ENCODE results near the gene MYH10. TPM values are rescaled to one million over a fixed set of nuclear protein-coding genes. Genes with fewer than 3 reads are reported as not detected.

The MYH10 gene
- total RNA-seq, 6 donors from 2014 or later = 73.3 to 246 (median 99.6) TPM

- Histone ChIP-seq H3K27me3 (no peaks in the 10 kb centered on the region), H3K9me3 (no peaks in the 10 kb centered on the region), H3K4me1 (no peaks in the 10 kb centered on the region), H3K36me3 (peaks cover 3 to 62% (median 22%) of the 10 kb centered on the region in 4 donors), H3K27ac (no peak overlapping the region), H3K4me3 (no peak overlapping the region)
- 83 to 90% methylated on average over 8 of the region's 8 CpGs for WGBS, 2 donors
- TF ChIP-seq EP300 (IDR thresholded peaks at IDR 0.05) (no peak), POLR2AphosphoS5 (IDR thresholded peaks at IDR 0.05) (no peak), CTCF (IDR thresholded peaks at IDR 0.05) (no peak), POLR2A (IDR thresholded peaks at IDR 0.05) (no peak)
- no peak for ATAC-seq (ENCODE audit: low FRiP score in 2 of 2)
- no peak for DNase-seq
Measured at GRCh38 chr17:8494506-8495111, 135.9 kb downstream of the MYH10 start.

GRCh38 chr17:8494021-8494420 is 136.5 kb downstream of the MYH10 start:
- 76 to 80% methylated on average over 12 of the region's 12 CpGs for WGBS, 2 donors
- Histone ChIP-seq H3K4me3 (no peak overlapping the region), H3K27ac (no peak overlapping the region), H3K36me3 (peaks cover 3 to 56% (median 22%) of the 10 kb centered on the region in 4 donors), H3K27me3 (no peaks in the 10 kb centered on the region), H3K9me3 (no peaks in the 10 kb centered on the region), H3K4me1 (no peaks in the 10 kb centered on the region)
- no peak for DNase-seq
- ATAC-seq (ENCODE audit: low FRiP score in 2 of 2) = no peak
- TF ChIP-seq CTCF (IDR thresholded peaks at IDR 0.05) (no peak), POLR2AphosphoS5 (IDR thresholded peaks at IDR 0.05) (no peak), POLR2A (IDR thresholded peaks at IDR 0.05) (no peak), EP300 (IDR thresholded peaks at IDR 0.05) (no peak)

- DNase-seq = no peak
- Histone ChIP-seq H3K27me3 (no peaks in the 10 kb centered on the region), H3K27ac (no peak overlapping the region), H3K9me3 (no peaks in the 10 kb centered on the region), H3K4me3 (no peak overlapping the region), H3K36me3 (peaks cover 3 to 69% (median 28%) of the 10 kb centered on the region in 4 donors), H3K4me1 (no peaks in the 10 kb centered on the region)
- WGBS, 2 donors = 97 to 99% methylated on average over 15 to 17 of the region's 17 CpGs
- TF ChIP-seq POLR2AphosphoS5 (IDR thresholded peaks at IDR 0.05) (no peak), POLR2A (IDR thresholded peaks at IDR 0.05) (no peak), EP300 (IDR thresholded peaks at IDR 0.05) (no peak), CTCF (IDR thresholded peaks at IDR 0.05) (no peak)
- ATAC-seq (ENCODE audit: low FRiP score in 2 of 2) = no peak
Measured at GRCh38 chr17:8492121-8492520, 138.4 kb downstream of the MYH10 start.

GRCh38 chr17:8490256-8491023 is 140.1 kb downstream of the MYH10 start:
- no peak overlapping the region for H3K4me3 ChIP-seq
- no peak for TF ChIP-seq POLR2A (IDR thresholded peaks at IDR 0.05)
- TF ChIP-seq CTCF (IDR thresholded peaks at IDR 0.05) = no peak
- no peak for TF ChIP-seq POLR2AphosphoS5 (IDR thresholded peaks at IDR 0.05)
- no peak for TF ChIP-seq EP300 (IDR thresholded peaks at IDR 0.05)
- no peak overlapping the region for H3K27ac ChIP-seq
- no peaks in the 10 kb centered on the region for H3K9me3 ChIP-seq
- WGBS, 2 donors = 91 to 94% methylated on average over 17 of the region's 17 CpGs
- no peak for ATAC-seq (ENCODE audit: low FRiP score in 2 of 2)
- DNase-seq = no peak
- H3K27me3 ChIP-seq = no peaks in the 10 kb centered on the region
- H3K4me1 ChIP-seq = no peaks in the 10 kb centered on the region
- peaks cover 3 to 71% (median 28%) of the 10 kb centered on the region in 4 donors for H3K36me3 ChIP-seq

Measured in upper lobe of left lung (tissue), 6 donors.